ENCODE results near the gene ZNF492.
"Not testable (repeated sequence)": the region's sequence is repeated elsewhere in the genome, so short reads cannot be mapped to it uniquely, and the experiment has no call there.

ZNF492 gene

GRCh38 chr19:22617614-22618320 lies 16.4 kb upstream of the ZNF492 start:
- DNase-seq: no peak

- DNase-seq: no peak
These were observed 14.8 kb upstream of the ZNF492 start for GRCh38 chr19:22619371-22619770.

- no peak for DNase-seq
These were observed 14.2 kb upstream of the ZNF492 start for GRCh38 chr19:22619932-22620331.

GRCh38 chr19:22620401-22620800 lies 13.7 kb upstream of the ZNF492 start:
- no peak for DNase-seq

DNA sequence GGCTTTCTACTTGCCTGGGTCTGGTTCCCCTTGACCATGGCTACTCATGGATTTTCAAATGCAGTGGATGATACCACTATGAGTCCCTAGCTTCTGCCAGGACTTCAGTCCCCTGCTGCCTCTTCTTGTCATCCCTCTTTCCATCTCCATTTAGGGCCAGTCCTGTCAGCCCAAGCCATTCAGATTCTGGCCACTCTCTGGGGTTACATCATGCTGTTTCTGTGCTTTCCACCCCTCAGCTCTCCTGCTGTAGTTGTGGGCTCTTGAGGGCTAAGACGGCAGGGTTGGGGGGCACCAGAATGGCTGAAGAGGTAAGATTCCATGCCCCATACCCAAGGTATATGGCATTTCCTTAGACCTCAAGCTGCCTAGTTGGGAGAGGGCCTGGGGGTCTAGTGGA lies 13.2 kb upstream of the ZNF492 start:
- DNase-seq: no peak

- no peak for DNase-seq
These were observed 12.1 kb upstream of the ZNF492 start for GRCh38 chr19:22622020-22622419.

- no peak for DNase-seq
These were observed 11.0 kb upstream of the ZNF492 start for GRCh38 chr19:22622901-22623840.

GRCh38 chr19:22623841-22624221 lies 10.3 kb upstream of the ZNF492 start:
- no peak for DNase-seq

DNA sequence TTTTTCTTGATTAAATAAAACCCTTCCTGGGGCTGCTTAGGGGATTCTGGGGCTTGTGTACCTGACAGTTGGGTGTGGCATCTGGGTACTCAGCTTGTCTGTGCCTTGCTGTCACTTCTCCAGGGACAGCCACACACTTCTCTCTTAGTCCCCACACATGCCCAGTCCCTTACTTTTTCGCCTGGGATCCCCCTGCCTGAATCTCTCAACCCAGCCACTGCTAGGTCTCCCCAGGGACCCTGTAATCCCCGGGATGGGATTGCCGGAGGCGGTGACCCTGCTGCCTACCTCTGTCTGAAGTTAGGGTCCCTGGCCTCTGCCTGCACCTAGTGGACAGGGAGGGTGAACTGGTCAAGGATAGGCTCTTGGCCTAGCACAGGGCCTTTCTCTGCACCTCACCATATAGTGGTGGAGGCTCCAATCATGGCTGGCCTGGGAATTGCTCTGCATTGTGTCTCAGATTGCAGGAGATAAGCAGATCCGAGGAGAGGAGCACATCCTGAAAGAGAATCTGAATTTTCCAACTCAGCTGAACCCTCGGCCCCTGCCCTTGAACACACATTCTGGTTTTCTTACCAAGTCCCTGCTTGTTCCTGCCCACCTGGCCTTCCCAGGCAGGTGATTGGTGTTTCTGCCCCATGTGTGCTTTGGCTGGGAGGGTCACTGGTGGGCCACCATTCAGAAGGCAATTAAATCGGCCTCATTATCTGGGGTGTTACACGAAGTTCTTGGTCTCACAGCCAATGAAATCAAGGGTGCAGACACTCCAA lies 8.7 kb upstream of the ZNF492 start:
- DNase-seq: no peak

DNA sequence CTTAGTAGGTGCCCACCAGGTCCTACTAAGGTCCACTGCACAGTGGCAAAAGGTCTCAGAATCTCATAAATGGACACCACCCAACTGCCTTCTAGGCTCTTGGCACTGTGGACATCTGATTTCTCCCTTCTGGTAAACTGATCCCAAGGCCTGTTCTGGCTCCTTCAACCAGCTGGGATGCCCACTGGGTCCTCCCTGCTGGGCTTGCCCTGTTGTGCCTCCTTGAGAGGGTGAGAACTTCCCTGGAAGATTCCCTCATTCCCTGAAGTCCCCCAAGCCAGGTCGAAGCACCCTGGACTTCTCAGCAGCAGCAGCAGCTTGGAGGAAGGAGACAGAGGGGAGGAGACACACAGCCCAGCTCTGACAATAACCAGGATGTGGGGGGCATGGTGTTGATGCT lies 6.6 kb upstream of the ZNF492 start:
- DNase-seq: no peak

GRCh38 chr19:22628401-22628800 lies 5.7 kb upstream of the ZNF492 start:
- no peak for DNase-seq

DNA sequence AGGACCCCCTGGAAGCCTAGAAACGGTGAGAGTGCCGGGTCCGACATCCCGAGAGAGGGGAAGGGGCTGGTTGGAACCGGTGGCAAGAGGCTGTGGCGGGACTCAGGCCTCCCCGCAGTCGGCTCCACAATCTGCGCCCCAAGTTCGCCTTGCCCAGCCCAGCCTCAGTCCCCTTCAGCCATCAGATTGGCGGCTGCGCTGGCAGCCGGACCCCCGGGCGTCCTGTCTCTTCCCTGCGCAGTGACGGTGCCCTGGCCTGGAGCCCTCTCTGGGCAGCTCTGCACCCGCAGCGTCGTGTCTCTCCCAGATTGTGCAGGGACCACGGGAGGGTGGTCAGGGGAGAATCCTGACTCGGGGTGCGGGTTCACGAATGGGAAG lies 315 bp downstream of the ZNF492 start:
- DNase-seq: no peak

DNA sequence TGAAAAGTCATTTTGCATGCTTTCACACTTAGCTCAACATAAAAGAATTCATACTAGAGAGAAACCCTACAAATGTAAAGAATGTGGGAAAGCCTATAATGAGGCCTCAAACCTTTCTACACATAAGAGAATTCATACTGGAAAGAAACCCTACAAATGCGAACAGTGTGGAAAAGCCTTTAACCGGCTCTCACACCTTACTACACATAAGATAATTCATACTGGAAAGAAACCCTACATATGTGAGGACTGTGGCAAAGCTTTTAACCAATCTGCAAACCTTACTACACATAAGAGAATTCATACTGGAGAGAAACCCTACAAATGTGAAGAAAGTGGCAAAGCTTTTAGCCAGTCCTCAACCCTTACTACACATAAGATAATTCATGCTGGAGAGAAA lies 51.4 kb downstream of the ZNF492 start:
- DNase-seq: not testable (repeated sequence)

DNA sequence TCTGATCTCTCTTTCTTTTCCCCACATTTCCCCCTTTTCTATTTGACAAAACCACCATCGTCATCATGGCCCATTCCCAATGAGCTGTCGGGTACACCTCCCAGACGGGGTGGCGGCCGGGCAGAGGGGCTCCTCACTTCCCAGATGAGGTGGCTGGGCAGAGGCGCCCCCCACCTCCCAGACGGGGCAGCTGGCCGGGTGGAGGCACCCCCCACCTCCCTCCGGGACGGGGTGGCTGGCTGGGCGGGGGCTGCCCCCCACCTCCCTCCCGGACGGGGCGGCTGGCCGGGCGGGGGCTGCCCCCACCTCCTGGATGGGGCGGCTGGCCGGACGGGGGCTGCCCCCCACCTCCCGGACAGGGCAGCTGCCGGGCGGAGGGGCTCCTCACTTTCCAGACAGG lies 68.5 kb downstream of the ZNF492 start:
- not testable (repeated sequence) for DNase-seq

DNA sequence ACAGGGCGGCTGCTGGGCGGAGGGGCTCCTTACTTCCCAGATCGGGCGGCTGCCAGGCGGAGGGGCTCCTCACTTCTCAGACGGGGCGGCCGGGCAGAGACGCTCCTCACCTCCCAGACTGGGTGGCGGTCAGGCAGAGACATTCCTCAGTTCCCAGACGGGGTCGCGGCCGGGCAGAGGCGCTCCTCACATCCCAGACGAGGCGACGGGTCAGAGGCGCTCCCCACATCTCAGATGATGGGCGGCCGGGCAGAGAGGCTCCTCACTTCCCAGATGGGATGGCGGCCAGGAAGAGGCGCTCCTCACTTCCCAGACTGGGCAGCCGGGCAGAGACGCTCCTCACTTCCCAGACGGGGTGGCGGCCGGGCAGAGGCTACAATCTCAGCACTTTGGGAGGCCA lies 69.0 kb downstream of the ZNF492 start:
- DNase-seq: not testable (repeated sequence)

GRCh38 chr19:22708983-22709382 lies 74.9 kb downstream of the ZNF492 start:
- DNase-seq: no peak

Measured in activated effector memory CD4-positive, alpha-beta T cell treated with Interleukin-2 at 50 U/mL for 16 hours (primary cell).